ENCODE results near the gene CD44. TPM values are rescaled to one million over a fixed set of nuclear protein-coding genes. Genes with fewer than 3 reads are reported as not detected.
A peak's percentile ranks its signal among the peaks of the same experiment; 100 is the strongest.

The CD44 gene
- polyA plus RNA-seq, 1 experiment, result 1,200 TPM

DNA sequence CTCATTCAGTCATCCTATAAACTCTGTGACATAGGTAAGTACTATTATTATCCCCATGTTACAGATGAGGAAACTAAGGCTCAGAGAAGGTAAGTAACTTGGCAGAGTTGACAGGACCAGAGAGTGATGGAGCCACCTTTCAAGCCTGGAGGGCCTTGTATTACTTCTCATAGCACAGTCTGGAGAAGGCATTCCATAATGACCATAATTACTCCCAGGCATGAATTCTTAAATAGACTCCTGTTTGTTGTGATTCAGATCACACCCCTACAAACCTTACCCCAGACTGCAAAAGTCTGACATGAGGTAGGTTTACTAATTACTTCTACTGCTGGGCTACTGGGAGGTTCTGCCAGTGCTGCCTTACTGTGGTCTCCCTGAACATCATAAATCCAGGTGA, 77.0 kb downstream of the CD44 start:
- no peaks in the 10 kb centered on the region for H3K27me3 ChIP-seq (ENCODE audit: control insufficient read depth, insufficient read depth, low read length)
- DNase-seq (ENCODE audit: low read depth), result no peak
- CTCF ChIA-PET, result no interaction called here
- TF ChIP-seq CTCF (IDR thresholded peaks at IDR 0.05; ENCODE audit: insufficient read depth, low read depth, low read length), result no peak
- H3K4me3 ChIP-seq (ENCODE audit: low read depth, low read length), result no peak overlapping the region
- peaks cover 12% of the 10 kb centered on the region for H3K36me3 ChIP-seq (ENCODE audit: control insufficient read depth, insufficient read depth, low read length)
- POLR2A ChIA-PET, result no interaction called here

DNA sequence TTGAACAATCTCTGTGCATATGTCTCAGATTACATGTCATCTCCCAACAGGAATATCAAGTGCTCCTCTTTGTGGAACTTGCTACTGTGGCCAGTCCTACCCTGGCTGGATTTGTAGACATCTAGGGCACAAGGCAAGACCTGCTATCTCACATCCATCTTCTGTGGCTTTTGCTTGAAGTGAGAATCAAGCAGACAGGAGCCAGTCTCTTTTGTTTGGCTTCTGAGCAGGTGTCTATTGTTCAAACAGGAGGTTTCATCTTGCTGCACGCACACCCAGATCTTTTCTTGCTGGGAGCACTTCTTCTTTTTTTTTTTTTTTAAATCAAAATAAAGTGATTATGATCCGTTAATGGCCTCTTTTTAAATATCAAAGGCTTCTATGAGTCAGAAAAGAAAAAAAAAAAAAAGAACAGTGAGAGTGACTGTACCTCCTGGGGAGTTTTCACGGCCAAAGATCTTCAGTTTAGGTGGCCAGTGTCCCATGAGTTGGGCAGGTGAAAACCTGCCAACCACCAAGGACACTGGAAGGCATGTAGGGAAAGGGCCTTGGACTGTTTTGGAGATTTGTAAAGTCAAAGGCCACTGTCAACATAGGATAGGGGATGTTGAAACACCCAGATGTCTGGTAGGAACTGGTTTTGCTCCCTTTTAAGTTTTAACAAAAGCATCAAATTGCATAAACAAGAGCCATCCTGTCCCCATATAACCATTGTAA, 78.1 kb downstream of the CD44 start:
- H3K36me3 ChIP-seq (ENCODE audit: control insufficient read depth, insufficient read depth, low read length), result peaks cover 16% of the 10 kb centered on the region
- DNase-seq (ENCODE audit: low read depth), result no peak

GRCh38 chr11:35218956-35219355, 80.0 kb downstream of the CD44 start:
- CTCF ChIA-PET, result interaction anchor here (0.8 to 1.4 kb wide), 4 partner anchors 27 to 296 kb away, joined by 3 read pairs; no protein-coding TSS in a partner anchor
- no peak for TF ChIP-seq CTCF (IDR thresholded peaks at IDR 0.05; ENCODE audit: insufficient read depth, low read depth, low read length)
- Histone ChIP-seq H3K4me3 (ENCODE audit: low read depth, low read length) (no peak overlapping the region), H3K36me3 (ENCODE audit: control insufficient read depth, insufficient read depth, low read length) (peaks cover 18% of the 10 kb centered on the region), H3K27me3 (ENCODE audit: control insufficient read depth, insufficient read depth, low read length) (no peaks in the 10 kb centered on the region)
- POLR2A ChIA-PET, result interaction anchor here (0.6 kb wide), 1 partner anchor 144 kb away, joined by 3 read pairs; no protein-coding TSS in a partner anchor
- peak; percentile 26 for DNase-seq (ENCODE audit: low read depth)

More for the DNA sequence above, 78.1 kb downstream of the CD44 start:
- Histone ChIP-seq H3K27me3 (ENCODE audit: control insufficient read depth, insufficient read depth, low read length) (no peaks in the 10 kb centered on the region), H3K4me3 (ENCODE audit: low read depth, low read length) (no peak overlapping the region)
- ChIA-PET CTCF (no interaction called here), POLR2A (no interaction called here)
- no peak for TF ChIP-seq CTCF (IDR thresholded peaks at IDR 0.05; ENCODE audit: insufficient read depth, low read depth, low read length)

DNA sequence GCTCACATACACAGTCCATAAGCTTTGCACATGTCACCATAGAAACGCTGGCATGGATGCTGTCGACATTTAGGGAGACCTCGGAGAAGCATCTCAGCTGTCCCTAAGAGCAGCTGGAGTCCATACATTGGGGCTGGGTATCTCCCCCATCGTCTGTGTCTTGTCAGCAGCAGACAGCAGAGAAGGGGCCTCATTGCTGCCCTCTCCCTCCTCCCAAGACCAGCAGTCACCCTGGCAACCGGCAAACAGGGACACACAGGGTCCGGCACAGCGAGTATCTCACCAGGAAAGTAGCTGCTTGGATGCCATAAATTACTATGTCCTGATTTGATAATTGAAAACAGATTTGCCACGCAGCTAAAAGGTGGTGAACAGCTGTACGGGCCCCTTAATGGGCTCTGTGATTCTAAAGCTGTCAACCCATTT, 84.4 kb downstream of the CD44 start:
- POLR2A ChIA-PET, result interaction anchor here (0.6 kb wide), 1 partner anchor 44 kb away, joined by 5 read pairs; no protein-coding TSS in a partner anchor
- peak; percentile 42 for DNase-seq (ENCODE audit: low read depth)
- CTCF ChIA-PET, result interaction anchor here (0.8 to 1.6 kb wide), 4 partner anchors 14 to 297 kb away, joined by 3 to 5 read pairs (median 4); no protein-coding TSS in a partner anchor
- H3K27me3 ChIP-seq (ENCODE audit: control insufficient read depth, insufficient read depth, low read length), result no peaks in the 10 kb centered on the region
- no peak overlapping the region for H3K4me3 ChIP-seq (ENCODE audit: low read depth, low read length)
- peaks cover 17% of the 10 kb centered on the region for H3K36me3 ChIP-seq (ENCODE audit: control insufficient read depth, insufficient read depth, low read length)
- no peak for TF ChIP-seq CTCF (IDR thresholded peaks at IDR 0.05; ENCODE audit: insufficient read depth, low read depth, low read length)

DNA sequence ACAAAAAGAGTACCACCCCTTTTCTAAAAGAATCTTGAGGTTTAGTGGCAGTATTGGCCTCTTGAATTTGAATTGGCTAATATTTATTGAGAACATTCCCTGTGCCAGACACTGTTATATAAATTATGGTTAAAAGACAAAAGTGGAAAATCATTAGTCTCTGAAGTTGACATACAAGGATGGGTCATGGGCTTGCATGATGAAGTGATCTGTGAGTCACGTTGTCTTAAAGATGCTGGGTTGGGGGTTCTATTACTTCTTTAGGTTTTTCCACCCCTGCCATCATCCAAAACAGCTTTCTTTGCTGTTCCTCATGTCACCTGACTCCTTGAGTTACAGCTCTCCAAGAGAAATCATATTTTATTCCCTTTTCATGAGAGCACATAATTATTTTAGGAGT, 85.0 kb downstream of the CD44 start:
- DNase-seq (ENCODE audit: low read depth), result no peak
- H3K4me3 ChIP-seq (ENCODE audit: low read depth, low read length), result no peak overlapping the region
- no peaks in the 10 kb centered on the region for H3K27me3 ChIP-seq (ENCODE audit: control insufficient read depth, insufficient read depth, low read length)
- TF ChIP-seq CTCF (IDR thresholded peaks at IDR 0.05; ENCODE audit: insufficient read depth, low read depth, low read length), result no peak
- ChIA-PET POLR2A (interaction anchor here (0.6 kb wide), 1 partner anchor 43 kb away, joined by 5 read pairs; no protein-coding TSS in a partner anchor), CTCF (interaction anchor here (1.1 to 1.6 kb wide), 3 partner anchors 14 to 168 kb away, joined by 3 to 5 read pairs (median 3); no protein-coding TSS in a partner anchor)
- H3K36me3 ChIP-seq (ENCODE audit: control insufficient read depth, insufficient read depth, low read length), result peaks cover 17% of the 10 kb centered on the region
